ENCODE measurements around the gene EPS15.

DNA sequence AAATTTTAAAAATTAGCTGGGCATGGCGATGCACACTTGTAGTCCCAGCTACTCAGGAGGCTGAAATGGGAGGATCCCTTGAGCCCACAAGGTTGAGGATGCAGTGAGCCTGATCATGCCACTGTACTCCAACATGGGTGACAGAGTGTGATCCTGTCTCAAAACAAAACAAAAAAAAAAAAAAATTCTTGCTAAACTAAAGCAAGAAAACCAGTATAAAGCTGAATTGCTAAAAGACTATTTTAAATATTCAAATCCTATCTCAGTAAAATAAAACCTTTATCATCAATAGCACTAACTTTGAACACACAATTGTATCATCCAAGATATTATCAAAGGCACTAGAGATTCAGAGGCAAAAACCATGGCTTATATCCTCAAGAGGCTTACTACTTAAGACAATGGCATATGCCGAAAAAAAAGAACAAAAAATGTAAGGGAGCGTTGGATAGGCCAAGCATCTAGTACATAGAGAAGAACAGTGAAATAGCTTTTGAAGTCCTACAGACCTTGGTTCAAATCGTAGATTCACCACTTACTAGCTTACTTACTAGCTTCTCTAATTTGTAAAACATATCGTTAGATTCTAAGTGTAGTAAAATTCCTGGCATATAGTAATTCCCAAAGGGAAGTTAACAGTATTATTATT is 3.6 kb downstream of the EPS15 start:
- TF ChIP-seq, protein P1, sequence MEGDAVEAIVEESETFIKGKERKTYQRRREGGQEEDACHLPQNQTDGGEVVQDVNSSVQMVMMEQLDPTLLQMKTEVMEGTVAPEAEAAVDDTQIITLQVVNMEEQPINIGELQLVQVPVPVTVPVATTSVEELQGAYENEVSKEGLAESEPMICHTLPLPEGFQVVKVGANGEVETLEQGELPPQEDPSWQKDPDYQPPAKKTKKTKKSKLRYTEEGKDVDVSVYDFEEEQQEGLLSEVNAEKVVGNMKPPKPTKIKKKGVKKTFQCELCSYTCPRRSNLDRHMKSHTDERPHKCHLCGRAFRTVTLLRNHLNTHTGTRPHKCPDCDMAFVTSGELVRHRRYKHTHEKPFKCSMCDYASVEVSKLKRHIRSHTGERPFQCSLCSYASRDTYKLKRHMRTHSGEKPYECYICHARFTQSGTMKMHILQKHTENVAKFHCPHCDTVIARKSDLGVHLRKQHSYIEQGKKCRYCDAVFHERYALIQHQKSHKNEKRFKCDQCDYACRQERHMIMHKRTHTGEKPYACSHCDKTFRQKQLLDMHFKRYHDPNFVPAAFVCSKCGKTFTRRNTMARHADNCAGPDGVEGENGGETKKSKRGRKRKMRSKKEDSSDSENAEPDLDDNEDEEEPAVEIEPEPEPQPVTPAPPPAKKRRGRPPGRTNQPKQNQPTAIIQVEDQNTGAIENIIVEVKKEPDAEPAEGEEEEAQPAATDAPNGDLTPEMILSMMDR (IDR thresholded peaks at IDR 0.05), result no peak
- TF ChIP-seq EP300 (IDR thresholded peaks at IDR 0.05), result no peak

Data from tibial nerve (tissue), 4 donors.